Naive thymus-derived CD8-positive, alpha-beta T cell (primary cell): ENCODE data around the gene LCN15. TPM values are rescaled to one million over a fixed set of nuclear protein-coding genes. Genes with fewer than 3 reads are reported as not detected.
"Not testable (repeated sequence)": the region's sequence is repeated elsewhere in the genome, so short reads cannot be mapped to it uniquely, and the experiment has no call there.

ENCODE experiments used
- ATAC-seq, 2 donors: fragments of 150-1000 bp; cut with Tn5 transposase in 1 of 2; sonication (Bioruptor Pico), chemical (Tn5 transposase) in 1 of 2; 1 replicate in 1 of 2; 2 replicates in 1 of 2; pipeline ENCODE4 v1.10.0; 2021; ENCODE audit warnings: mild to moderate bottlenecking in 2 of 2, moderate library complexity in 2 of 2
- POLR2A ChIA-PET: fragments of 350-600 bp; sonication (Branson Sonifier 250); formaldehyde crosslinking; loops from one replicate; lab custom pipeline; 2021; ENCODE audit warnings: antibody characterized with exemption; lab: Charles Lee
- DNase-seq, 10 donors: peaks; one replicate each; pipeline versions ENCODE4 v3.0.0 to v3.0.0-alpha.2; 2020 to 2022
- H3K27ac Mint-ChIP-seq, 10 donors: one replicate each; pipeline ENCODE4 v1.8.0; 2020 to 2022; ENCODE audit warnings: mild to moderate bottlenecking in 10 of 10, mixed read lengths in 10 of 10, moderate library complexity in 4 of 10, inconsistent platforms in 1 of 10
- H3K27me3 Mint-ChIP-seq, 5 donors: one replicate each; pipeline ENCODE4 v1.8.0; 2021 to 2022; ENCODE audit warnings: mixed read lengths in 5 of 5
- H3K36me3 Mint-ChIP-seq, 3 donors: one replicate each; pipeline ENCODE4 v1.8.0; 2020 to 2022; ENCODE audit warnings: mixed read lengths in 3 of 3, mild to moderate bottlenecking in 2 of 3, inconsistent platforms in 1 of 3
- H3K4me1 Mint-ChIP-seq, 4 donors: one replicate each; pipeline ENCODE4 v1.8.0; 2021 to 2022; ENCODE audit warnings: mixed read lengths in 4 of 4
- H3K4me3 Mint-ChIP-seq, 10 donors: one replicate each; pipeline ENCODE4 v1.8.0; 2020 to 2022; ENCODE audit warnings: mild to moderate bottlenecking in 10 of 10, mixed read lengths in 10 of 10, moderate library complexity in 6 of 10, inconsistent platforms in 1 of 10
- H3K9me3 Mint-ChIP-seq, 9 donors: one replicate each; pipeline ENCODE4 v1.8.0; 2020 to 2022; ENCODE audit warnings: mixed read lengths in 9 of 9, mild to moderate bottlenecking in 3 of 9, inconsistent platforms in 1 of 9, moderate library complexity in 1 of 9
- microRNA-seq: library from miRNA; unstranded; fragments of <30 nt; microRNA quantifications from one replicate; pipeline ENCODE4 v1.2.0, GENCODE V29; 2022; ENCODE audit warnings: borderline microRNAs expressed
- polyA plus RNA-seq, 3 donors: library from polyadenylated mRNA; unstranded; fragments of 300-500 nt; fragmentation: Illumina TruSeq; gene quantifications; one replicate each; pipeline ENCODE4 v1.2.3, GENCODE V29; 2021
- total RNA-seq, 8 experiments: library from RNA in 2 of 8; stranded (reverse) in 2 of 8; gene quantifications; one replicate each; pipeline ENCODE4 v1.2.3 and lab custom pipeline; 2021 to 2026

Gene LCN15
- total and polyA plus RNA-seq, 5 experiments from 2014 or later: not detected

DNA sequence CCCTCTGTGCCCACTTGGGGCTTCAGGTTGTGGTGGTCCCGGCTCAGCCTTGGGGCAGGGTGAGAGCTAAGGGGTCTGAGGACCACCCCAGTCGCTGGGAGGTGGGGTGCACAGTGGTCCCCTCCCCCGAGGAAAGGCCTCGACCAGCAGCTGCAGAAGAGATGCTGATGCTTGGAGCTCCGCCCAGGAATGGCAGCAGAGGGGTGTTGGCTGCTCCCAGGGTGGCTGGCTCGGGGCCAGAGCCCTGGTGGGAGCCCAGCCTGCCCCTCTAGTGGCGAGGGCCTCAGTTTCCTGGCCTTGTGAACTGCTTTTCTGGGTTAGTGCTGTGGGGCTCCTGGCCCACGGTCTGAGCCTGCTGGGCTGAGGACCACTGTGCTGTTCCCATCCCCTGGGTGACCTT is 50.8 kb downstream of the LCN15 start:
- DNase-seq (no peak), ATAC-seq (no peak)
- H3K4me3 Mint-ChIP-seq: peak overlapping the region in 3 of 10 donors; percentile 5 to 50 (median 37)
- H3K36me3 Mint-ChIP-seq: no peaks in the 10 kb centered on the region
- H3K4me1 Mint-ChIP-seq: peaks cover 4 to 16% (median 8%) of the 10 kb centered on the region in 4 donors
- H3K9me3 Mint-ChIP-seq: no peaks in the 10 kb centered on the region
- POLR2A ChIA-PET: interaction anchor here (0.6 to 1.4 kb wide), 5 partner anchors 9 to 357 kb away, joined by 3 to 10 read pairs (median 4); no protein-coding TSS in a partner anchor
- H3K27ac Mint-ChIP-seq: peak overlapping the region in 1 of 10 donors; percentile 13
- H3K27me3 Mint-ChIP-seq: peaks cover 2 to 46% (median 30%) of the 10 kb centered on the region in 5 donors

DNA sequence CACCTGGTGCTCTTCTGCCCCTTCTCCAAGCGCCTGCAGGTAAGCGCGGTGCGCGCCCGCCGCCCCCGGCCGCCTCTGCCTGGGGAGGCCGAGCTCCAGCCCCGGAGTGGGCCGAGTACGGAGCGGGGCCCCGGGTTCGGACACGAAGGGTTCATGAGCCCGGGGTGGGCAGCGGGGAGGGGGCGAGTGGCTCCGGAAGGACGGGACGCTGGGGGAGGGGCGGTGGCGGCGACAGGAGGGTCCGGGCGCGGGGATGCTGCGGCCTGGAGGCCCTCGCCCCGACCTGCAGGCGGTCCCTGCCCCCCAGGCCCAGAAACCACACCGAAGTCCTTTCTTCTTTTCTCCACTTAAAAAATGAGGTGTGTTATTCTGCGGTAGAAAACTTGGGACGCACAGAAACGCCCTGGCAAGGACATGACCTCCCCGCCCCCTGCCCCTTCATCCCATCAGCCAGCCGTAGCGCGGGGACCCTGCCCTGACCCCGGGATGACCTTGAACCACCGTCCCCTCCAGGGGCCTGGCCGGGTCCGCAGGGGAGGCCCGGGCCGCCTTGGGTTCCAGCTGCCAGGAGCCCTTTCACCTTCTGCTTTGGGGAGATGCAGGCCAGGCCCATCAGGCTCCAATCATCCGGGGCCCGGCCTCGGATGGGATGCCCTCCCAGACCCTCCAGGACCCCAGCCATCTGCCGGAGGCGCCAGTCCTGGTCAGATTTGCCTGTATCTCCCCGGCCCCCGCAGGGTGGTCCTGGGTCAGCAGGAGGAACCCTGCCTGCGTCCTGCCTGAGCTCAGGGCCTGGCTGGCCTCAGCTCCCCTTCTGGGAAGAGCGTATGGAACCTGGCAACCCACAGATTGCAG is 51.4 kb downstream of the LCN15 start:
- no peaks in the 10 kb centered on the region for H3K9me3 Mint-ChIP-seq
- POLR2A ChIA-PET: interaction anchor here (0.6 to 1.4 kb wide), 4 partner anchors 9 to 358 kb away, joined by 3 to 10 read pairs (median 4); no protein-coding TSS in a partner anchor
- DNase-seq (no peak), ATAC-seq (peak in 1 of 2 donors; percentile 22)
- no peaks in the 10 kb centered on the region for H3K36me3 Mint-ChIP-seq
- H3K27me3 Mint-ChIP-seq: peaks cover 2 to 46% (median 30%) of the 10 kb centered on the region in 5 donors
- H3K4me1 Mint-ChIP-seq: peaks cover 2 to 14% (median 5%) of the 10 kb centered on the region in 4 donors
- no peak overlapping the region for H3K27ac Mint-ChIP-seq
- H3K4me3 Mint-ChIP-seq: peak overlapping the region in 3 of 10 donors; percentile 34 to 42 (median 37)

DNA sequence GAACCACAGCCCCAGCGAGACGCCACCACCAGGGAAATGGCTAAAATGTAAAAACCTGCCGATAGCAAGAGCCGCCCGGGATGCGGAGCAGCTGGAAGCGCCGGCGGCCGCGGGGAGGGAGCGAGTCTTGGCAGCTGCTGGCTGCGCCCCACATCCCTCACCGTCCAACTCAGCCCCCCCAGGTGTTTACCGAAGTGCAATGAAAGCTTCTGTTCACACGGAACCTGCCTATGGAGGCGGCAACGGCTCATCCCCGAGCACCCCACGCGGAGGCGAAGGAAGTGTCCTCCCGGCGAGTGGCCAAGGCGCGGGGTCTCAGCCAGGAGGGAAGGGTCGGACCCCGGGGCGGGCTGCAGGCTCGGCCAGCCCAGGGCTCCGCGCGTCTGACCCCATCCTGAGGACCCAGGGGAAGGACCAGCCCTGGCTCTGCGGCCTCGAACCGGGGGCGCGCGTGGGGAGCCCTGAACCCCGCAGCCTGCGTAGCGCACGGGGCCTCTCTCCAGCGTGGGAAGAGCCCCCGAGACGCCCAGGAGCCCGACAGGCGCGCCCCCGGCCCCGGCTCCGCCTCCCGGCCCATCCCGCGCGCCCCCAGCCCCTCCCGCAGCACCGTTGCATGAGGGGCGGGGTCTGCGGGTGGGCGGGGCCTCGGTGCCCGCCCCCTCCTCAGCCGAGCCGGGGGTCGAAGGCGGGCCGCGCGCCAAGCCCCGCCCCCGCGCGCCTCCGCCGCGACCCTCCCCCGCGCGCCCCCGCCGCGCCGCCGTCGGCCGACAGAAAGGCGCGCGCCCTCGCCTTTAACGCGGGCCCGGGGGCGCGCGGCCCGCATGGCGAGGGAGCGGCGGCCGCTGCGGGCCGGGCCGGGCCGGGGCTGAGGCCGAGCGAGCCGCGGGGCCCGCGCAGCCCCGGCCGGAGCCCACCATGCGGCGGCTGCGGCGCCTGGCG is 52.3 kb downstream of the LCN15 start, which contains the start of gene DIPK1B:
Gene DIPK1B (plus strand): TSS at position 822 of the 939 bp plus-strand sequence. CDS start 94 bp downstream, at position 916.
- no peak within 1 kb of the TSS for H3K27ac Mint-ChIP-seq
- POLR2A ChIA-PET: no interaction called here
- H3K27me3 Mint-ChIP-seq: peaks cover 2 to 46% (median 30%) of the 10 kb centered on the region in 5 donors

GRCh38 chr9:136711219-136711648 is 53.1 kb downstream of the LCN15 start:
- H3K4me1 Mint-ChIP-seq: peaks cover 2 to 14% (median 5%) of the 10 kb centered on the region in 4 donors
- H3K27me3 Mint-ChIP-seq: peaks cover 2 to 45% (median 30%) of the 10 kb centered on the region in 5 donors
- ATAC-seq, H3K36me3 Mint-ChIP-seq, H3K27ac Mint-ChIP-seq, DNase-seq, H3K9me3 Mint-ChIP-seq: not testable (repeated sequence)
- H3K4me3 Mint-ChIP-seq: peak overlapping the region; percentile 47 to 82 (median 74)
- POLR2A ChIA-PET: interaction anchor here (0.7 kb wide), 1 partner anchor 616 kb away, joined by 6 read pairs; no protein-coding TSS in a partner anchor

More for the DNA sequence above, 52.3 kb downstream of the LCN15 start, which contains the start of gene DIPK1B:
- peak; percentile 67 to 74 for ATAC-seq
- no peak for DNase-seq
- Mint-ChIP-seq H3K4me1 (peaks cover 2 to 14% (median 5%) of the 10 kb centered on the region in 4 donors), H3K4me3 (peak within 1 kb of the TSS; percentile 47 to 82 (median 74)), H3K9me3 (no peaks in the 10 kb centered on the region), H3K36me3 (no peaks in the 10 kb centered on the region)

- Mint-ChIP-seq H3K4me1 (peaks cover 0 to 11% (median 5%) of the 10 kb centered on the region in 4 donors), H3K9me3 (no peaks in the 10 kb centered on the region), H3K4me3 (peak overlapping the region in 2 of 10 donors; percentile 41 to 55), H3K27ac (no peak overlapping the region), H3K27me3 (peaks cover 2 to 38% (median 26%) of the 10 kb centered on the region in 5 donors), H3K36me3 (no peaks in the 10 kb centered on the region)
- POLR2A ChIA-PET: interaction anchor here (0.7 kb wide), 1 partner anchor 615 kb away, joined by 6 read pairs; no protein-coding TSS in a partner anchor
- ATAC-seq (no peak), DNase-seq (no peak)
These were observed 53.8 kb downstream of the LCN15 start for GRCh38 chr9:136710543-136710942.

Small RNAs within 50 kb of the gene (microRNA-seq; reads per million reads assigned to microRNA genes)
- gene MIR6722: not detected

Other genes with a start within 250 kb of the LCN15 start
- 10 to 100 TPM; 76.2 to 84.3 TPM for gene NOTCH1, start 218.5 kb downstream of the LCN15 start, total RNA-seq
- gene NOTCH1, start 218.5 kb downstream of the LCN15 start, polyA plus RNA-seq: 1 to 10 TPM; 1.3 to 5.9 (median 1.6) TPM
- 1 to 10 TPM in 1 of 2 experiments, under 1 TPM in 1; 0.36 to 1.2 TPM for gene EGFL7, start 101.6 kb downstream of the LCN15 start, total RNA-seq
- under 1 TPM in 2 of 3 donors, not detected in 1; 0.48 to 0.70 TPM for gene EGFL7, start 101.6 kb downstream of the LCN15 start, polyA plus RNA-seq
- gene AGPAT2, start 77.1 kb downstream of the LCN15 start, total RNA-seq: 1 to 10 TPM; 3.0 to 5.8 TPM
- 10 to 100 TPM; 10.7 to 24.8 (median 14.6) TPM for gene AGPAT2, start 77.1 kb downstream of the LCN15 start, polyA plus RNA-seq
- gene DIPK1B, start 51.9 kb downstream of the LCN15 start, total RNA-seq: 1 to 10 TPM in 1 of 2 experiments, under 1 TPM in 1; 0.58 to 1.1 TPM
- under 1 TPM in 1 of 3 donors, not detected in 2; 0.07 TPM for gene DIPK1B, start 51.9 kb downstream of the LCN15 start, polyA plus RNA-seq
- 10 to 100 TPM; 11.0 to 11.1 TPM for gene LCN10, start 21.6 kb downstream of the LCN15 start, total RNA-seq
- 1 to 10 TPM in 2 of 3 donors, under 1 TPM in 1; 0.60 to 6.6 (median 3.1) TPM for gene LCN10, start 21.6 kb downstream of the LCN15 start, polyA plus RNA-seq
- not detected for gene LCN6, start 16.0 kb downstream of the LCN15 start, total RNA-seq
- not detected for gene LCN6, start 16.0 kb downstream of the LCN15 start, polyA plus RNA-seq
- 1 to 10 TPM; 1.4 to 2.6 TPM for gene LCN8, start 6.3 kb downstream of the LCN15 start, total RNA-seq
- not detected for gene LCN8, start 6.3 kb downstream of the LCN15 start, polyA plus RNA-seq
- gene TMEM141, start 26.8 kb upstream of the LCN15 start, total RNA-seq: 10 to 100 TPM; 49.7 to 51.6 TPM
- gene TMEM141, start 26.8 kb upstream of the LCN15 start, polyA plus RNA-seq: 10 to 100 TPM; 34.2 to 40.5 (median 37.3) TPM
- gene CCDC183, start 31.8 kb upstream of the LCN15 start, total RNA-seq: 1 to 10 TPM; 1.4 to 2.3 TPM
- under 1 TPM in 1 of 3 donors, not detected in 2; 0.18 TPM for gene CCDC183, start 31.8 kb upstream of the LCN15 start, polyA plus RNA-seq
- gene RABL6, start 43.4 kb upstream of the LCN15 start, total RNA-seq: 10 to 100 TPM; 72.3 to 74.5 TPM
- gene RABL6, start 43.4 kb upstream of the LCN15 start, polyA plus RNA-seq: 10 to 100 TPM; 11.6 to 17.2 (median 11.9) TPM
- gene AJM1, start 78.0 kb upstream of the LCN15 start, total RNA-seq: 1 to 10 TPM; 1.3 TPM
- under 1 TPM in 2 of 3 donors, not detected in 1; 0.05 to 0.10 TPM for gene AJM1, start 78.0 kb upstream of the LCN15 start, polyA plus RNA-seq
- 10 to 100 TPM; 25.2 to 29.6 TPM for gene PHPT1, start 84.9 kb upstream of the LCN15 start, total RNA-seq
- 10 to 100 TPM; 82.6 to 98.1 (median 83.1) TPM for gene PHPT1, start 84.9 kb upstream of the LCN15 start, polyA plus RNA-seq
- 1 to 10 TPM; 6.3 to 7.5 TPM for gene MAMDC4, start 87.8 kb upstream of the LCN15 start, total RNA-seq
- under 1 TPM in 2 of 3 donors, not detected in 1; 0.14 to 0.35 TPM for gene MAMDC4, start 87.8 kb upstream of the LCN15 start, polyA plus RNA-seq
- gene EDF1, start 101.8 kb upstream of the LCN15 start, total RNA-seq: 100 to 1,000 TPM; 291 to 301 TPM
- 100 to 1,000 TPM; 319 to 403 (median 380) TPM for gene EDF1, start 101.8 kb upstream of the LCN15 start, polyA plus RNA-seq
- 10 to 100 TPM; 28.0 to 34.4 TPM for gene TRAF2, start 122.0 kb upstream of the LCN15 start, total RNA-seq
- gene TRAF2, start 122.0 kb upstream of the LCN15 start, polyA plus RNA-seq: 10 to 100 TPM in 2 of 3 donors, 1 to 10 TPM in 1; 7.9 to 24.4 (median 12.2) TPM
- gene FBXW5, start 180.2 kb upstream of the LCN15 start, total RNA-seq: 10 to 100 TPM; 93.1 TPM
- gene FBXW5, start 180.2 kb upstream of the LCN15 start, polyA plus RNA-seq: 10 to 100 TPM; 62.9 to 92.1 (median 83.7) TPM
- under 1 TPM in 1 of 2 experiments, not detected in 1; 0.99 TPM for gene C8G, start 180.7 kb upstream of the LCN15 start, total RNA-seq
- gene C8G, start 180.7 kb upstream of the LCN15 start, polyA plus RNA-seq: 1 to 10 TPM in 1 of 3 donors, not detected in 2; 1.6 TPM
- gene LCN12, start 187.8 kb upstream of the LCN15 start, total RNA-seq: 1 to 10 TPM; 2.6 to 2.7 TPM
- not detected for gene LCN12, start 187.8 kb upstream of the LCN15 start, polyA plus RNA-seq
- gene PTGDS, start 213.0 kb upstream of the LCN15 start, total RNA-seq: under 1 TPM in 1 of 2 experiments, not detected in 1; 0.58 TPM
- gene PTGDS, start 213.0 kb upstream of the LCN15 start, polyA plus RNA-seq: 1 to 10 TPM in 1 of 3 donors, under 1 TPM in 1, not detected in 1; 0.31 to 3.2 TPM
- under 1 TPM; 0.44 to 0.74 TPM for gene LCNL1, start 218.5 kb upstream of the LCN15 start, total RNA-seq
- not detected for gene LCNL1, start 218.5 kb upstream of the LCN15 start, polyA plus RNA-seq
- gene PAXX, start 227.9 kb upstream of the LCN15 start, total RNA-seq: 100 to 1,000 TPM; 129 to 137 TPM
- 100 to 1,000 TPM; 104 to 119 (median 112) TPM for gene PAXX, start 227.9 kb upstream of the LCN15 start, polyA plus RNA-seq
- 10 to 100 TPM; 11.1 to 13.5 TPM for gene CLIC3, start 232.1 kb upstream of the LCN15 start, total RNA-seq
- gene CLIC3, start 232.1 kb upstream of the LCN15 start, polyA plus RNA-seq: 10 to 100 TPM in 2 of 3 donors, 1 to 10 TPM in 1; 7.0 to 30.2 (median 16.9) TPM